A549 (cell line): ENCODE results near the gene PIGV.

Source experiments
- EP300 ChIP-seq, 2 experiments: fragments of >200 bp; sonication (Bioruptor Twin); formaldehyde crosslinking; IDR thresholded peaks; 2 replicates in 1 of 2; 3 replicates in 1 of 2; pipeline ENCODE4 v1.6.1; 2016 to 2017
- RAD21 ChIP-seq, 2 experiments: fragments of >200 bp in 1 of 2; sonication (Bioruptor Twin) in 1 of 2; formaldehyde crosslinking in 1 of 2; IDR thresholded peaks in 1 of 2; conservative IDR thresholded peaks in 1 of 2; 2 replicates in 1 of 2; 3 replicates in 1 of 2; pipeline ENCODE4 v1.6.1; 2012 to 2018; ENCODE audit warnings: inconsistent platforms in 1 of 2
- TF ChIP-seq, protein P1 (sequence below): IDR thresholded peaks from 2 replicates; pipeline ENCODE4 v1.6.1; 2012
- TF ChIP-seq, protein P2 (sequence below): fragments of >200 bp; sonication (Bioruptor Twin); formaldehyde crosslinking; IDR thresholded peaks from 3 replicates; pipeline ENCODE4 v1.5.1; 2016
- TF ChIP-seq, protein P3 (sequence below): fragments of 200-600 bp; sonication (generic); IDR thresholded peaks from 2 replicates; pipeline ENCODE4 v1.6.1; 2016; ENCODE audit warnings: antibody characterized with exemption, mild to moderate bottlenecking, moderate library complexity

DNA sequence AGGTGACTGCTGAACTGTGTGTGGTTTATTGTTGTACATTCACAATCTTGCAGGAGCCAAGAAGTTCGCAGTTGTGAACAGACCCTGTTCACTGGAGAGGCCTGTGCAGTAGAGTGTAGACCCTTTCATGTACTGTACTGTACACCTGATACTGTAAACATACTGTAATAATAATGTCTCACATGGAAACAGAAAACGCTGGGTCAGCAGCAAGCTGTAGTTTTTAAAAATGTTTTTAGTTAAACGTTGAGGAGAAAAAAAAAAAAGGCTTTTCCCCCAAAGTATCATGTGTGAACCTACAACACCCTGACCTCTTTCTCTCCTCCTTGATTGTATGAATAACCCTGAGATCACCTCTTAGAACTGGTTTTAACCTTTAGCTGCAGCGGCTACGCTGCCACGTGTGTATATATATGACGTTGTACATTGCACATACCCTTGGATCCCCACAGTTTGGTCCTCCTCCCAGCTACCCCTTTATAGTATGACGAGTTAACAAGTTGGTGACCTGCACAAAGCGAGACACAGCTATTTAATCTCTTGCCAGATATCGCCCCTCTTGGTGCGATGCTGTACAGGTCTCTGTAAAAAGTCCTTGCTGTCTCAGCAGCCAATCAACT lies 6.4 kb upstream of the PIGV start:
- TF ChIP-seq EP300 (IDR thresholded peaks at IDR 0.05) (no peak), RAD21 (conservative IDR thresholded peaks at IDR 0.05 in 1 of 2, IDR thresholded peaks at IDR 0.05 in 1 of 2) (no peak)
- TF ChIP-seq, protein P1, sequence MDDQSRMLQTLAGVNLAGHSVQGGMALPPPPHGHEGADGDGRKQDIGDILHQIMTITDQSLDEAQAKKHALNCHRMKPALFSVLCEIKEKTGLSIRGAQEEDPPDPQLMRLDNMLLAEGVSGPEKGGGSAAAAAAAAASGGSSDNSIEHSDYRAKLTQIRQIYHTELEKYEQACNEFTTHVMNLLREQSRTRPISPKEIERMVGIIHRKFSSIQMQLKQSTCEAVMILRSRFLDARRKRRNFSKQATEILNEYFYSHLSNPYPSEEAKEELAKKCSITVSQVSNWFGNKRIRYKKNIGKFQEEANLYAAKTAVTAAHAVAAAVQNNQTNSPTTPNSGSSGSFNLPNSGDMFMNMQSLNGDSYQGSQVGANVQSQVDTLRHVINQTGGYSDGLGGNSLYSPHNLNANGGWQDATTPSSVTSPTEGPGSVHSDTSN = no peak
- TF ChIP-seq, protein P2, sequence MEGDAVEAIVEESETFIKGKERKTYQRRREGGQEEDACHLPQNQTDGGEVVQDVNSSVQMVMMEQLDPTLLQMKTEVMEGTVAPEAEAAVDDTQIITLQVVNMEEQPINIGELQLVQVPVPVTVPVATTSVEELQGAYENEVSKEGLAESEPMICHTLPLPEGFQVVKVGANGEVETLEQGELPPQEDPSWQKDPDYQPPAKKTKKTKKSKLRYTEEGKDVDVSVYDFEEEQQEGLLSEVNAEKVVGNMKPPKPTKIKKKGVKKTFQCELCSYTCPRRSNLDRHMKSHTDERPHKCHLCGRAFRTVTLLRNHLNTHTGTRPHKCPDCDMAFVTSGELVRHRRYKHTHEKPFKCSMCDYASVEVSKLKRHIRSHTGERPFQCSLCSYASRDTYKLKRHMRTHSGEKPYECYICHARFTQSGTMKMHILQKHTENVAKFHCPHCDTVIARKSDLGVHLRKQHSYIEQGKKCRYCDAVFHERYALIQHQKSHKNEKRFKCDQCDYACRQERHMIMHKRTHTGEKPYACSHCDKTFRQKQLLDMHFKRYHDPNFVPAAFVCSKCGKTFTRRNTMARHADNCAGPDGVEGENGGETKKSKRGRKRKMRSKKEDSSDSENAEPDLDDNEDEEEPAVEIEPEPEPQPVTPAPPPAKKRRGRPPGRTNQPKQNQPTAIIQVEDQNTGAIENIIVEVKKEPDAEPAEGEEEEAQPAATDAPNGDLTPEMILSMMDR = no peak
- TF ChIP-seq, protein P3, sequence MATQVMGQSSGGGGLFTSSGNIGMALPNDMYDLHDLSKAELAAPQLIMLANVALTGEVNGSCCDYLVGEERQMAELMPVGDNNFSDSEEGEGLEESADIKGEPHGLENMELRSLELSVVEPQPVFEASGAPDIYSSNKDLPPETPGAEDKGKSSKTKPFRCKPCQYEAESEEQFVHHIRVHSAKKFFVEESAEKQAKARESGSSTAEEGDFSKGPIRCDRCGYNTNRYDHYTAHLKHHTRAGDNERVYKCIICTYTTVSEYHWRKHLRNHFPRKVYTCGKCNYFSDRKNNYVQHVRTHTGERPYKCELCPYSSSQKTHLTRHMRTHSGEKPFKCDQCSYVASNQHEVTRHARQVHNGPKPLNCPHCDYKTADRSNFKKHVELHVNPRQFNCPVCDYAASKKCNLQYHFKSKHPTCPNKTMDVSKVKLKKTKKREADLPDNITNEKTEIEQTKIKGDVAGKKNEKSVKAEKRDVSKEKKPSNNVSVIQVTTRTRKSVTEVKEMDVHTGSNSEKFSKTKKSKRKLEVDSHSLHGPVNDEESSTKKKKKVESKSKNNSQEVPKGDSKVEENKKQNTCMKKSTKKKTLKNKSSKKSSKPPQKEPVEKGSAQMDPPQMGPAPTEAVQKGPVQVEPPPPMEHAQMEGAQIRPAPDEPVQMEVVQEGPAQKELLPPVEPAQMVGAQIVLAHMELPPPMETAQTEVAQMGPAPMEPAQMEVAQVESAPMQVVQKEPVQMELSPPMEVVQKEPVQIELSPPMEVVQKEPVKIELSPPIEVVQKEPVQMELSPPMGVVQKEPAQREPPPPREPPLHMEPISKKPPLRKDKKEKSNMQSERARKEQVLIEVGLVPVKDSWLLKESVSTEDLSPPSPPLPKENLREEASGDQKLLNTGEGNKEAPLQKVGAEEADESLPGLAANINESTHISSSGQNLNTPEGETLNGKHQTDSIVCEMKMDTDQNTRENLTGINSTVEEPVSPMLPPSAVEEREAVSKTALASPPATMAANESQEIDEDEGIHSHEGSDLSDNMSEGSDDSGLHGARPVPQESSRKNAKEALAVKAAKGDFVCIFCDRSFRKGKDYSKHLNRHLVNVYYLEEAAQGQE = no peak
